GM12878 (cell line): Measurements from ENCODE around the gene ZNF467.

ENCODE experiments used
- NKRF ChIP-seq: fragments of 450-650 bp; conservative IDR thresholded peaks from 2 replicates; pipeline ENCODE4 v1.6.1; 2017; ENCODE audit warnings: mild to moderate bottlenecking, moderate library complexity
- POLR2A ChIP-seq: IDR thresholded peaks from 2 replicates; pipeline ENCODE4 v1.6.1; 2011; ENCODE audit warnings: low read depth, mild to moderate bottlenecking, low read length
- SMARCA5 ChIP-seq: fragments of 450-650 bp; IDR thresholded peaks from 2 replicates; pipeline ENCODE4 v1.6.1; 2017; ENCODE audit warnings: mild to moderate bottlenecking
- SMC3 ChIP-seq: IDR thresholded peaks from 2 replicates; pipeline ENCODE4 v1.6.1; 2011; ENCODE audit warnings: low read length, improper control_type of control experiment, borderline replicate concordance
- SP1 ChIP-seq: IDR thresholded peaks from one replicate; pipeline ENCODE4 v1.6.1; 2011; ENCODE audit warnings: low read depth, low read length
- TF ChIP-seq, protein P1 (sequence below), 3 experiments: IDR thresholded peaks in 2 of 3; conservative IDR thresholded peaks in 1 of 3; 2 replicates each; pipeline ENCODE4 v1.5.1; 2011; ENCODE audit warnings: low read depth in 3 of 3, low read length in 3 of 3, mild to moderate bottlenecking in 3 of 3, control low read depth in 2 of 3, moderate library complexity in 2 of 3, inconsistent platforms in 1 of 3, mixed read lengths in 1 of 3; ENCODE audit not compliant: control insufficient read depth in 2 of 3, insufficient read depth in 1 of 3; ENCODE audit errors: extremely low read depth in 1 of 3
- TF ChIP-seq, protein P2 (sequence below): IDR thresholded peaks from 2 replicates; pipeline ENCODE4 v1.6.1; 2012; ENCODE audit warnings: low read depth, low read length, improper control_type of control experiment

DNA sequence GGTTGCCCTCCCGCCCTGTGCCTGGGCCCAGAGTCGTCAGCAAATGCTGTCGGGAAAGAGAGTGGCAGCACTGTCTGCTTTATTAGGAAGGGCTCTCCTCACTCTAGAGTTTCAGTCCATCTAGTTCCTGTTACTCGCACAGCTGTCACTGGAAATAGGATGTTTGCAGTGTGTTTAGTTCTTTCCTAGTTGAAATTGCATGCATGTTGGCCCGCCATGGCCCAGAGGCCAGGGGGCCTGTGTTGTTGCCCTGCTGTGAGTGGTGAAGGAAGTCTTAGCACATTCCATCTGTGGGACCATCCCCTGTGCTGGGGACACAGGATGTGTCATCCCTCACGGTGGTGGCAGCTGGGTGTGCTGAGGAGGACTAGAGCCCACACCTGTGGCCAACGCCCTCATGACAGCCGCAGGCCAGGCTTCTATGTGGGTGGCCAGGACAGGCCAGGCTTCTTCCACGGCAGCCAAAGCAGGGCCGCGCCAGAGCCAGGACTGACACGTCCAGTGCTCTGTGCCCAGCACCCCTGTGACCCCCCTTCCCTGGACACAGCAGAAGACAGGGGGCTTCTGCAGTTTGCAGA is 45.4 kb downstream of the ZNF467 start:
- TF ChIP-seq, protein P1, sequence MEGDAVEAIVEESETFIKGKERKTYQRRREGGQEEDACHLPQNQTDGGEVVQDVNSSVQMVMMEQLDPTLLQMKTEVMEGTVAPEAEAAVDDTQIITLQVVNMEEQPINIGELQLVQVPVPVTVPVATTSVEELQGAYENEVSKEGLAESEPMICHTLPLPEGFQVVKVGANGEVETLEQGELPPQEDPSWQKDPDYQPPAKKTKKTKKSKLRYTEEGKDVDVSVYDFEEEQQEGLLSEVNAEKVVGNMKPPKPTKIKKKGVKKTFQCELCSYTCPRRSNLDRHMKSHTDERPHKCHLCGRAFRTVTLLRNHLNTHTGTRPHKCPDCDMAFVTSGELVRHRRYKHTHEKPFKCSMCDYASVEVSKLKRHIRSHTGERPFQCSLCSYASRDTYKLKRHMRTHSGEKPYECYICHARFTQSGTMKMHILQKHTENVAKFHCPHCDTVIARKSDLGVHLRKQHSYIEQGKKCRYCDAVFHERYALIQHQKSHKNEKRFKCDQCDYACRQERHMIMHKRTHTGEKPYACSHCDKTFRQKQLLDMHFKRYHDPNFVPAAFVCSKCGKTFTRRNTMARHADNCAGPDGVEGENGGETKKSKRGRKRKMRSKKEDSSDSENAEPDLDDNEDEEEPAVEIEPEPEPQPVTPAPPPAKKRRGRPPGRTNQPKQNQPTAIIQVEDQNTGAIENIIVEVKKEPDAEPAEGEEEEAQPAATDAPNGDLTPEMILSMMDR (IDR thresholded peaks at IDR 0.05 in 2 of 3, conservative IDR thresholded peaks at IDR 0.05 in 1 of 3; ENCODE audit: control insufficient read depth in 2 of 3, extremely low read depth in 1 of 3, insufficient read depth in 1 of 3, low read depth in 3 of 3, low read length in 3 of 3) = no peak
- no peak for TF ChIP-seq SMARCA5
- TF ChIP-seq, protein P2, sequence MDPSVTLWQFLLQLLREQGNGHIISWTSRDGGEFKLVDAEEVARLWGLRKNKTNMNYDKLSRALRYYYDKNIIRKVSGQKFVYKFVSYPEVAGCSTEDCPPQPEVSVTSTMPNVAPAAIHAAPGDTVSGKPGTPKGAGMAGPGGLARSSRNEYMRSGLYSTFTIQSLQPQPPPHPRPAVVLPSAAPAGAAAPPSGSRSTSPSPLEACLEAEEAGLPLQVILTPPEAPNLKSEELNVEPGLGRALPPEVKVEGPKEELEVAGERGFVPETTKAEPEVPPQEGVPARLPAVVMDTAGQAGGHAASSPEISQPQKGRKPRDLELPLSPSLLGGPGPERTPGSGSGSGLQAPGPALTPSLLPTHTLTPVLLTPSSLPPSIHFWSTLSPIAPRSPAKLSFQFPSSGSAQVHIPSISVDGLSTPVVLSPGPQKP = no peak
- TF ChIP-seq POLR2A = no peak
- no peak for TF ChIP-seq SP1
- no peak for TF ChIP-seq NKRF
- no peak for TF ChIP-seq SMC3
